Upper lobe of left lung (tissue), 6 donors: ENCODE results near the gene ZC3H15. TPM values are rescaled to one million over a fixed set of nuclear protein-coding genes. Genes with fewer than 3 reads are reported as not detected.

Source experiments
- ATAC-seq, 2 donors: fragments of 200-7000 bp; cut with Tn5 transposase; one replicate each; pipeline ENCODE4 v1.9.1; 2022; ENCODE audit warnings: mild to moderate bottlenecking in 2 of 2, moderate library complexity in 2 of 2; ENCODE audit not compliant: low FRiP score in 2 of 2
- DNase-seq, 2 donors: peaks; one replicate each; pipeline ENCODE4 v3.0.0-alpha.2; 2019 to 2020
- H3K27ac ChIP-seq, 4 donors: fragments of 200-600 bp; sonication (generic); one replicate each; pipeline ENCODE4 v1.5.1; 2016 to 2019
- H3K27me3 ChIP-seq, 4 donors: fragments of 200-600 bp; sonication (generic); one replicate each; pipeline ENCODE4 v1.5.1; 2017 to 2019
- H3K36me3 ChIP-seq, 4 donors: fragments of 200-600 bp; sonication (generic); one replicate each; pipeline ENCODE4 v1.5.1; 2016 to 2019
- H3K4me1 ChIP-seq, 4 donors: fragments of 200-600 bp; sonication (generic); one replicate each; pipeline ENCODE4 v1.5.1; 2018 to 2019
- H3K4me3 ChIP-seq, 4 donors: fragments of 200-600 bp; sonication (generic); one replicate each; pipeline ENCODE4 v1.5.1; 2017 to 2019; ENCODE audit warnings: mild to moderate bottlenecking in 2 of 4, moderate library complexity in 1 of 4
- H3K9me3 ChIP-seq, 4 donors: fragments of 200-600 bp; sonication (generic); one replicate each; pipeline ENCODE4 v1.5.1; 2018 to 2019
- EP300 ChIP-seq, 4 donors: sonication (generic); formaldehyde crosslinking; IDR thresholded peaks; one replicate each; pipeline ENCODE4 v1.5.1; 2017; ENCODE audit warnings: antibody characterized with exemption in 4 of 4, control low read depth in 2 of 4
- POLR2A ChIP-seq, 4 donors: fragments of 450-650 bp; IDR thresholded peaks; one replicate each; pipeline ENCODE4 v1.5.1; 2016 to 2017; ENCODE audit warnings: antibody characterized with exemption in 4 of 4, mild to moderate bottlenecking in 2 of 4
- POLR2AphosphoS5 ChIP-seq, 2 donors: sonication (generic); formaldehyde crosslinking; IDR thresholded peaks; one replicate each; pipeline ENCODE4 v1.5.1; 2017; ENCODE audit warnings: antibody characterized with exemption in 2 of 2
- WGBS, 2 donors: methylation state at CpG; one replicate each; pipeline ENCODE4 v1.1.5; 2017 to 2018; 5-methylcytosine and 5-hydroxymethylcytosine counted together
- total RNA-seq, 6 donors: library from RNA; depleted of rRNA in 4 of 6; stranded (reverse); fragments of >200 nt in 4 of 6; gene quantifications; one replicate each; pipeline versions ENCODE4 v1.1.0 to v1.2.1, GENCODE V29; 2016 to 2021
- TF ChIP-seq, protein P1 (sequence below), 6 experiments: fragments of 450-650 bp in 4 of 6; fragments of 200-600 bp in 2 of 6; sonication (generic) in 2 of 6; IDR thresholded peaks; one replicate each; pipeline ENCODE4 v1.5.1; 2016 to 2019; ENCODE audit warnings: antibody characterized with exemption in 6 of 6
- donor health status: DM: no; HTN: no; CAD: no; lungs with moderate emphysema.
- donor health status: DM: no; HTN: yes; CAD: no; lungs with severe emphysema.

The ZC3H15 gene
- total RNA-seq, 6 donors from 2014 or later = 30.2 to 79.6 (median 45.1) TPM

GRCh38 chr2:186542002-186542401, 55.9 kb downstream of the ZC3H15 start:
- Histone ChIP-seq H3K4me1 (peaks cover 6 to 26% (median 21%) of the 10 kb centered on the region in 4 donors), H3K36me3 (no peaks in the 10 kb centered on the region), H3K27ac (no peak overlapping the region), H3K4me3 (no peak overlapping the region), H3K27me3 (no peaks in the 10 kb centered on the region), H3K9me3 (no peaks in the 10 kb centered on the region)
- DNase-seq (no peak), ATAC-seq (no peak)
- TF ChIP-seq, protein P1, sequence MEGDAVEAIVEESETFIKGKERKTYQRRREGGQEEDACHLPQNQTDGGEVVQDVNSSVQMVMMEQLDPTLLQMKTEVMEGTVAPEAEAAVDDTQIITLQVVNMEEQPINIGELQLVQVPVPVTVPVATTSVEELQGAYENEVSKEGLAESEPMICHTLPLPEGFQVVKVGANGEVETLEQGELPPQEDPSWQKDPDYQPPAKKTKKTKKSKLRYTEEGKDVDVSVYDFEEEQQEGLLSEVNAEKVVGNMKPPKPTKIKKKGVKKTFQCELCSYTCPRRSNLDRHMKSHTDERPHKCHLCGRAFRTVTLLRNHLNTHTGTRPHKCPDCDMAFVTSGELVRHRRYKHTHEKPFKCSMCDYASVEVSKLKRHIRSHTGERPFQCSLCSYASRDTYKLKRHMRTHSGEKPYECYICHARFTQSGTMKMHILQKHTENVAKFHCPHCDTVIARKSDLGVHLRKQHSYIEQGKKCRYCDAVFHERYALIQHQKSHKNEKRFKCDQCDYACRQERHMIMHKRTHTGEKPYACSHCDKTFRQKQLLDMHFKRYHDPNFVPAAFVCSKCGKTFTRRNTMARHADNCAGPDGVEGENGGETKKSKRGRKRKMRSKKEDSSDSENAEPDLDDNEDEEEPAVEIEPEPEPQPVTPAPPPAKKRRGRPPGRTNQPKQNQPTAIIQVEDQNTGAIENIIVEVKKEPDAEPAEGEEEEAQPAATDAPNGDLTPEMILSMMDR (IDR thresholded peaks at IDR 0.05) = no peak
- TF ChIP-seq POLR2AphosphoS5 (IDR thresholded peaks at IDR 0.05) (no peak), POLR2A (IDR thresholded peaks at IDR 0.05) (no peak), EP300 (IDR thresholded peaks at IDR 0.05) (no peak)
- 71 to 78% methylated on average over 4 of the region's 4 CpGs for whole genome bisulfite sequencing, 2 donors

DNA sequence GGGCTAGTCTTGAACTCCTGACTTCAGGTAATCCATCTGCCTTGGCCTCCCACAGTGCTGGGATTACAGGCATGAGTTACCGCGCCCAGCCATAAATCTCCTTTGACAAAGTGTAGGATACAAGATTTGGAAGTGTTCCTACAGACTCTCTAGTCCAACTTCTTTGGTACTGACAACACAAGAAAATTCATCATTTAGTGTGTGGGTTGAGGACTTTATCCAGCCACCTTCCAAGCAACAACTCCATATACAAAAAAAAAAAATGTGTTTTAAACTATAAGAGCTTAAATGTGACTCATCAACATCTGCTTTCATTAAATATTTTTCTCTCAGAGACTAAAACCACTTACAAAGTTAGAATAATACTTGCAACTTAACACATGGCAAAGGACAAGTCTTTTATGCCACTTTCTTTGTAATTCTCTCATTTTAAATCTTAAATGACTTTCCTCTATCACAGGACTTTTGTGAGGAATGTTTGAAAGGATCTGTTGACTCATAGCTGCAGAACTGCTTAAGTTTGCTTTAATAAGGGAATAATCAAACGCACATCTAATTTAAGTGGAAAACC, 57.6 kb downstream of the ZC3H15 start:
- peak in 1 of 2 donors; percentile 42 for ATAC-seq
- Histone ChIP-seq H3K36me3 (no peaks in the 10 kb centered on the region), H3K4me1 (peaks cover 6 to 26% (median 21%) of the 10 kb centered on the region in 4 donors), H3K9me3 (no peaks in the 10 kb centered on the region), H3K4me3 (no peak overlapping the region), H3K27me3 (no peaks in the 10 kb centered on the region), H3K27ac (peak overlapping the region; percentile 9 to 78 (median 64))
- no peak for DNase-seq
- TF ChIP-seq, protein P1 (IDR thresholded peaks at IDR 0.05) = no peak
- TF ChIP-seq POLR2A (IDR thresholded peaks at IDR 0.05) (no peak), EP300 (IDR thresholded peaks at IDR 0.05) (no peak), POLR2AphosphoS5 (IDR thresholded peaks at IDR 0.05) (no peak)
- 76 to 87% methylated on average over 3 of the region's 3 CpGs for WGBS, 2 donors

DNA sequence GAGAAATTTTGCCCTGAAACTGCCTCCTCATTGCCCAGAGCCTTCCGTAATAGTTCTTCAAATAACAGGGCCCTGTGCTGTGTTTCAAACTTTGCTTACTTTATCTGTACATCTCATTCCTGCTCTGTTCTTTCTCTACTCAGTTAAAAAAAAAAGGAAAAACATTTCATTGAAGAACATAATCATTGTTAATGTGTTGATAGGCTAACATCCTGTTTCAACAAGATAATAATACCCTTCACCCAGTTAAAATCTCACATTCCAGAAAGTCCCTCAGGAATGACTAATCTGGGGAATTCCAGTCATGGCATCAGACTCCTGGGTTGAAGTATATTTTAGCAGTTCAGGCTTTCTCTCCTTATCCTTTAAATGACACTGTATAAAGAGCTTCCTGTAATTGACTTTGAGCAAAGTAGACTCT, 58.2 kb downstream of the ZC3H15 start:
- no peaks in the 10 kb centered on the region for H3K27me3 ChIP-seq
- DNase-seq (no peak), ATAC-seq (peak; percentile 46 to 53)
- 32 to 42% methylated on average over 1 of the region's 1 CpG for WGBS, 2 donors
- no peaks in the 10 kb centered on the region for H3K36me3 ChIP-seq
- TF ChIP-seq POLR2AphosphoS5 (IDR thresholded peaks at IDR 0.05) = peak in 1 of 2 donors; percentile 46
- TF ChIP-seq, protein P1 (IDR thresholded peaks at IDR 0.05) = no peak
- TF ChIP-seq EP300 (IDR thresholded peaks at IDR 0.05) = peak in 2 of 4 donors; percentile 43 to 68
- TF ChIP-seq POLR2A (IDR thresholded peaks at IDR 0.05) = no peak
- peak overlapping the region in 3 of 4 donors; percentile 54 to 78 (median 75) for H3K27ac ChIP-seq
- no peak overlapping the region for H3K4me3 ChIP-seq
- H3K9me3 ChIP-seq = no peaks in the 10 kb centered on the region
- peaks cover 6 to 26% (median 21%) of the 10 kb centered on the region in 4 donors for H3K4me1 ChIP-seq

- no peak overlapping the region for H3K4me3 ChIP-seq
- no peak overlapping the region for H3K27ac ChIP-seq
- DNase-seq (no peak), ATAC-seq (no peak)
- 0 to 5% methylated on average over 1 of the region's 1 CpG for WGBS, 2 donors
- H3K9me3 ChIP-seq = no peaks in the 10 kb centered on the region
- H3K4me1 ChIP-seq = peaks cover 6 to 26% (median 19%) of the 10 kb centered on the region in 4 donors
- TF ChIP-seq POLR2A (IDR thresholded peaks at IDR 0.05) (no peak), POLR2AphosphoS5 (IDR thresholded peaks at IDR 0.05) (no peak), EP300 (IDR thresholded peaks at IDR 0.05) (no peak)
- TF ChIP-seq, protein P1 (IDR thresholded peaks at IDR 0.05) = no peak
- no peaks in the 10 kb centered on the region for H3K36me3 ChIP-seq
- H3K27me3 ChIP-seq = no peaks in the 10 kb centered on the region
These were observed 60.8 kb downstream of the ZC3H15 start for GRCh38 chr2:186546846-186547245.
